GM12878 (cell line): Measurements from ENCODE around the gene SASH1. TPM values are rescaled to one million over a fixed set of nuclear protein-coding genes. Genes with fewer than 3 reads are reported as not detected.

Experiments
- ATAC-seq: fragments of 200-7000 bp; cut with Tn5 transposase; 3 replicates; pipeline ENCODE4 v1.9.1; 2020; ENCODE audit warnings: mild to moderate bottlenecking, moderate library complexity
- BruUV-seq: library from RNA; stranded (reverse); fragments of 400-500 nt; replicated peaks from 2 replicates; lab custom pipeline; 2021; lab: Mats Ljungman, UMichigan
- CTCF ChIA-PET: fragments of 300-600 bp; sonication (Branson Sonifier 250); formaldehyde crosslinking; extraction: SDS; loops from one replicate; lab custom pipeline; 2021; ENCODE audit warnings: inconsistent platforms; lab: Yijun Ruan, JAX
- POLR2A ChIA-PET: fragments of 350-600 bp; formaldehyde crosslinking; extraction: SDS; loops from one replicate; lab custom pipeline; 2021; ENCODE audit warnings: inconsistent platforms; lab: Charles Lee
- RAD21 ChIA-PET: fragments of 300-600 bp; sonication (Branson Sonifier 250); formaldehyde crosslinking; loops from one replicate; lab custom pipeline; 2023; ENCODE audit warnings: antibody characterized with exemption; ENCODE audit not compliant: unreplicated experiment; lab: Charles Lee
- SMC1A ChIA-PET: fragments of 300-600 bp; sonication (Branson Sonifier 250); formaldehyde crosslinking; loops from one replicate; lab custom pipeline; 2023; ENCODE audit not compliant: unreplicated experiment, uncharacterized antibody; lab: Charles Lee
- DNase-seq: peaks from one replicate; pipeline ENCODE4 v3.0.0-alpha.2; 2011; ENCODE audit warnings: low read depth, low spot score
- FAIRE-seq: peaks from 3 replicates; lab custom pipeline; 2011; peaks lifted over from hg19 to GRCh38; lab: Jason Lieb, UNC
- H2AFZ ChIP-seq: 2 replicates; pipeline ENCODE4 v1.6.0; 2011; ENCODE audit warnings: low read depth, low read length, control low read depth; ENCODE audit not compliant: control insufficient read depth
- H3K27ac ChIP-seq: 2 replicates; pipeline ENCODE4 v1.5.1; 2011; ENCODE audit warnings: control low read depth; ENCODE audit not compliant: control insufficient read depth, insufficient read depth
- H3K27me3 ChIP-seq, 2 experiments: replicated peaks in 1 of 2; 2 replicates each; pipeline versions ENCODE4 v1.6.0 to v1.6.1; 2011; ENCODE audit warnings: low read length in 1 of 2; ENCODE audit not compliant: control insufficient read depth in 2 of 2, insufficient read depth in 2 of 2
- H3K36me3 ChIP-seq, 2 experiments: 2 replicates each; pipeline ENCODE4 v1.5.1; 2011; ENCODE audit warnings: low read length in 1 of 2; ENCODE audit not compliant: control insufficient read depth in 2 of 2, insufficient read depth in 2 of 2
- H3K4me1 ChIP-seq: 2 replicates; pipeline ENCODE4 v1.6.1; 2011; ENCODE audit warnings: mild to moderate bottlenecking, low read length, moderate library complexity, mixed read lengths; ENCODE audit not compliant: control insufficient read depth, insufficient read depth
- H3K4me2 ChIP-seq: 2 replicates; pipeline ENCODE4 v1.6.0; 2011; ENCODE audit warnings: control low read depth; ENCODE audit not compliant: control insufficient read depth, insufficient read depth
- H3K4me3 ChIP-seq: fragments of 200-600 bp; sonication (generic); 2 replicates; pipeline ENCODE4 v1.5.1; 2016
- H3K79me2 ChIP-seq: 2 replicates; pipeline ENCODE4 v1.6.0; 2011; ENCODE audit warnings: low read length; ENCODE audit not compliant: control insufficient read depth, insufficient read depth
- H3K9ac ChIP-seq: 2 replicates; pipeline ENCODE4 v1.8.0; 2011; ENCODE audit warnings: low read length, control low read depth, mixed read lengths; ENCODE audit not compliant: control insufficient read depth, insufficient read depth
- H3K9me3 ChIP-seq: replicated peaks from 3 replicates; pipeline ENCODE4 v1.5.1; 2011; ENCODE audit warnings: mild to moderate bottlenecking, low read length; ENCODE audit not compliant: control insufficient read depth, insufficient read depth
- H4K20me1 ChIP-seq: 2 replicates; pipeline ENCODE4 v1.6.0; 2011; ENCODE audit not compliant: control insufficient read depth, insufficient read depth
- BCLAF1 ChIP-seq: fragments of 450-650 bp; IDR thresholded peaks from 2 replicates; pipeline ENCODE4 v1.6.1; 2017; ENCODE audit warnings: antibody characterized with exemption, mild to moderate bottlenecking, moderate library complexity
- CHD4 ChIP-seq: fragments of 200-600 bp; sonication (generic); IDR thresholded peaks from 2 replicates; pipeline ENCODE4 v1.6.1; 2016; ENCODE audit warnings: mild to moderate bottlenecking
- EZH2 ChIP-seq: IDR thresholded peaks from 2 replicates; pipeline ENCODE4 v1.6.1; 2012; ENCODE audit warnings: low read depth, mild to moderate bottlenecking, control low read depth, inconsistent platforms, low read length, borderline replicate concordance; ENCODE audit not compliant: control insufficient read depth
- GATAD2B ChIP-seq: fragments of 450-650 bp; conservative IDR thresholded peaks from 2 replicates; pipeline ENCODE4 v1.6.1; 2017; ENCODE audit warnings: low read depth, mild to moderate bottlenecking, moderate library complexity
- IRF3 ChIP-seq: fragments of 450-650 bp; IDR thresholded peaks from 2 replicates; pipeline ENCODE4 v1.6.1; 2014; ENCODE audit warnings: mild to moderate bottlenecking
- IRF4 ChIP-seq: IDR thresholded peaks from 2 replicates; pipeline ENCODE4 v1.6.1; 2011; ENCODE audit warnings: low read depth, low read length
- JUNB ChIP-seq: IDR thresholded peaks from 2 replicates; pipeline ENCODE4 v1.6.1; 2016; ENCODE audit warnings: antibody characterized with exemption, mild to moderate bottlenecking
- NFXL1 ChIP-seq: fragments of 450-650 bp; IDR thresholded peaks from 2 replicates; pipeline ENCODE4 v1.6.1; 2017; ENCODE audit warnings: antibody characterized with exemption, mild to moderate bottlenecking, borderline replicate concordance
- SKIL ChIP-seq: fragments of 450-650 bp; IDR thresholded peaks from 2 replicates; pipeline ENCODE4 v1.6.1; 2017; ENCODE audit warnings: mild to moderate bottlenecking, low read depth, inconsistent platforms; ENCODE audit not compliant: poor library complexity, severe bottlenecking
- ZBED1 ChIP-seq: IDR thresholded peaks from 2 replicates; pipeline ENCODE4 v1.6.1; 2016; ENCODE audit warnings: borderline replicate concordance
- ZNF687 ChIP-seq: fragments of 450-650 bp; IDR thresholded peaks from 2 replicates; pipeline ENCODE4 v1.6.1; 2017; ENCODE audit warnings: mild to moderate bottlenecking, moderate library complexity
- WGBS: methylation state at CpG from one replicate; pipeline ENCODE4 v1.1.6; 2016; ENCODE audit warnings: low lambda C conversion rate; ENCODE audit not compliant: insufficient replicate concordance, insufficient coverage; ENCODE audit errors: missing lambda C conversion rate; 5-methylcytosine and 5-hydroxymethylcytosine counted together
- in situ Hi-C: fragments of 300-500 bp; cut with MboI; formaldehyde crosslinking; loops from 9 replicates; pipeline ENCODE4 v1.14.3; 2018; ENCODE audit warnings: mixed read lengths
- intact Hi-C: fragments of 100-400 bp; cut with micrococcal nuclease; formaldehyde crosslinking; loops from one replicate; pipeline ENCODE4 v1.14.2; 2022; ENCODE audit not compliant: unreplicated experiment
- polyA plus RNA-seq, 11 experiments: library from polyadenylated mRNA; depleted of rRNA in 4 of 11; unstranded in 6 of 11; stranded (reverse) in 5 of 11; fragments of >200 nt; fragmentation: Nextera tagmentation in 4 of 11; fragmentation: Illumina TruSeq in 1 of 11; extraction: Ambion mirVana in 4 of 11; extraction: Trizol in 1 of 11; gene quantifications; 1 replicate in 1 of 11; 2 replicates in 10 of 11; pipeline versions ENCODE4 v1.2.1 to v1.2.3, GENCODE V29; 2011 to 2016; ENCODE audit warnings: inconsistent platforms in 2 of 11, missing spikeins in 2 of 11, low read depth in 1 of 11
- total RNA-seq, 4 experiments: library from RNA; depleted of rRNA in 3 of 4; stranded (reverse); fragments of >200 nt in 3 of 4; fragmentation: Illumina TruSeq in 1 of 4; extraction: Trizol in 1 of 4; gene quantifications; 2 replicates each; pipeline versions ENCODE4 v1.2.1 to v1.2.3, GENCODE V29; 2013 to 2021

Gene SASH1
- total and polyA plus RNA-seq, 10 of the 15 experiments (the other 5 are each of a cell fraction or from before 2014, with no cell fraction given), result 0.01 to 0.73 (median 0.14) TPM; not detected in 4

- 36% methylated on average over 5 of the region's 5 CpGs for WGBS
- no peak for TF ChIP-seq IRF3
- TF ChIP-seq NFXL1, result no peak
- no peak for TF ChIP-seq GATAD2B
- no peak for TF ChIP-seq IRF4
- no peak for TF ChIP-seq JUNB
- TF ChIP-seq ZBED1, result no peak
- no peak for TF ChIP-seq SKIL
- TF ChIP-seq CHD4, result no peak
- no peak for TF ChIP-seq ZNF687
- no peak for TF ChIP-seq BCLAF1
- TF ChIP-seq EZH2, result no peak
- in situ Hi-C loops, result no loop called here
- Histone ChIP-seq H3K36me3 (no peaks in the 10 kb centered on the region), H3K27ac (no peak overlapping the region), H3K4me1 (no peaks in the 10 kb centered on the region), H3K4me3 (no peak overlapping the region), H3K4me2 (no peak overlapping the region), H3K27me3 (no peaks in the 10 kb centered on the region), H4K20me1 (no peaks in the 10 kb centered on the region), H3K9ac (no peak overlapping the region), H3K9me3 (no peaks in the 10 kb centered on the region), H2AFZ (no peak overlapping the region), H3K79me2 (no peaks in the 10 kb centered on the region)
- BruUV-seq, result no TSS peak
- ATAC-seq, result no peak
- ChIA-PET POLR2A (interaction anchor here (0.6 kb wide), 1 partner anchor 36 kb away, joined by 4 read pairs; no protein-coding TSS in a partner anchor), RAD21 (no interaction called here), CTCF (no interaction called here), SMC1A (no interaction called here)
- FAIRE-seq, result no peak
- no peak for DNase-seq
- intact Hi-C loops, result no loop called here
These were observed 32.8 kb downstream of the SASH1 start for GRCh38 chr6:148375401-148375800.
